IPS DF 6.9 (cell line): ENCODE data around the gene PEF1.

Experiments
- DNase-seq: peaks from one replicate; pipeline ENCODE4 v3.0.0-alpha.2; 2013; ENCODE audit warnings: low read depth, low spot score
- H3K27ac ChIP-seq: one replicate; pipeline ENCODE4 v1.5.1; 2013; ENCODE audit warnings: low read length, control low read depth
- H3K27me3 ChIP-seq: 2 replicates; pipeline ENCODE4 v1.6.1; 2013; ENCODE audit warnings: mild to moderate bottlenecking, low read length; ENCODE audit not compliant: control insufficient read depth, insufficient read depth
- H3K36me3 ChIP-seq: 2 replicates; pipeline ENCODE4 v1.6.1; 2013; ENCODE audit warnings: low read length; ENCODE audit not compliant: control insufficient read depth, insufficient read depth
- H3K4me1 ChIP-seq: 2 replicates; pipeline ENCODE4 v1.6.1; 2013; ENCODE audit warnings: low read length; ENCODE audit not compliant: control insufficient read depth, insufficient read depth
- H3K4me3 ChIP-seq: 2 replicates; pipeline ENCODE4 v1.5.1; 2013; ENCODE audit warnings: mild to moderate bottlenecking, low read length
- H3K9me3 ChIP-seq: 2 replicates; pipeline ENCODE4 v1.6.1; 2013; ENCODE audit warnings: low read length, inconsistent platforms; ENCODE audit not compliant: control insufficient read depth, insufficient read depth
- WGBS: extraction: QIAGEN DNeasy Blood & Tissue Kit; methylation state at CpG from one replicate; pipeline ENCODE4 v1.1.7; 2013; ENCODE audit warnings: mixed read lengths, missing lambda C conversion rate; ENCODE audit not compliant: insufficient read length, insufficient coverage; 5-methylcytosine and 5-hydroxymethylcytosine counted together

Gene PEF1

DNA sequence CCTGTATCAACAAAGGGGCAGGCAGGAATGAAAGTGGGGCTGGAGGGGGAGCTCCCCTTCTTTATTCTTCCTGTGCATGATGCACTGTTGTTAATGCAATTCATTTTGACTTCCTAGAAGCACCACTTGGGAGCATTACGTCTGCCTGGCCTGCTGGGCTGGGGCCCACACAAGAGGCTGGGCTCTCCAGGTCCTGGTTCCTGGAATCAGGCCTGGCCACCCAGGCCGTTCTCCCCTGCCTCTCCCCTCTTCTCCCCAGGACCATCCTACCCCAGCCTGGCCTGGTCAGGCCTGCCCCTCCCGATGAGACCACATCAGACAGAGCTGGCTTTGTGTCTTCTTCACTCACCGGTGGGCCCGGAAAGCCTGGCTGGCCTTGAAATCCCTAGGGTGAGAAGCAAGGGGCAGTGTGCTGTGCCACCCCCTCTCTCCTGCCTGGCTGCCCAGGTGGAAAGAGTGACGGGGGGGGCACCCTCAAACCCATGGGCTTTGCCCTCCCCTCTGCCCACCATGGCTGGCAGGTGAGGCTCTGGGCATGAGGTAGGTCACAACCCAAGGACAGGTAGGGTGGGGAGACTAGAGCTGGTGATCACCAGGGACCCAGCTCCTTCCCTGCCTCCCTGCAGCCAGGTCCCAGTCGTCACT is 20.7 kb upstream of the PEF1 start:
- H3K4me3 ChIP-seq: no peak overlapping the region
- no peak for DNase-seq
- peaks cover 1% of the 10 kb centered on the region; the same call in 1 of the 2 replicates for H3K4me1 ChIP-seq
- no peaks in the 10 kb centered on the region for H3K36me3 ChIP-seq
- H3K27ac ChIP-seq: no peak overlapping the region
- no peaks in the 10 kb centered on the region; the same call in 1 of the 2 replicates for H3K27me3 ChIP-seq
- H3K9me3 ChIP-seq: no peaks in the 10 kb centered on the region
- no CpG with 5 or more reads among the region's 7 CpGs for WGBS

DNA sequence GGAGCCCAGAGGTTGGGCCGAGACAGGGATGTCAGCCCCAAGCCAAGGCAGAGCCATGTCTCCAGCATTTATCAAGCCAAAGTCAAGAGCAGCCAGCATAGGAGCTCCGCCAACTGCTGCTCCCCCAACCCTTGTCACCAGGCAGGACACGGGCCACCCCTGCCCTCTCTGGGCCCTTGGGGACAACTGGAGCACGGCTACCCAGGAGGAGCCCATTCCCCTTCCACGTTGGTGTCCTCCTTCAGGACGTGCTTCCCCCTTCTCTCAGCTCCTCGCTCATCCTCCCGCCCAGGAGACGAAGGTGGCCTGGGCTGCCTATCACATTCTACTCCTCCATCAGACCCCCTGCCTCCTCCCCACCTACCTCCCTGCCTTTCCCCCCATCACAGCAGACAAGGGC is 19.9 kb upstream of the PEF1 start:
- Histone ChIP-seq H3K27ac (no peak overlapping the region), H3K27me3 (no peaks in the 10 kb centered on the region; the same call in 1 of the 2 replicates), H3K4me3 (no peak overlapping the region), H3K4me1 (peaks cover under 1% of the 10 kb centered on the region; the same call in 1 of the 2 replicates), H3K36me3 (no peaks in the 10 kb centered on the region), H3K9me3 (no peaks in the 10 kb centered on the region)
- DNase-seq: no peak
- WGBS: no CpG with 5 or more reads among the region's 9 CpGs

- Histone ChIP-seq H3K4me3 (no peak overlapping the region), H3K27me3 (no peaks in the 10 kb centered on the region; the same call in 1 of the 2 replicates), H3K9me3 (no peaks in the 10 kb centered on the region), H3K36me3 (no peaks in the 10 kb centered on the region), H3K27ac (no peak overlapping the region), H3K4me1 (no peaks in the 10 kb centered on the region; the same call in 1 of the 2 replicates)
- WGBS: no CpG with 5 or more reads among the region's 9 CpGs
- no peak for DNase-seq
Observed at GRCh38 chr1:31663622-31664452, 19.2 kb upstream of the PEF1 start.

- Histone ChIP-seq H3K27me3 (no peaks in the 10 kb centered on the region; the same call in 1 of the 2 replicates), H3K27ac (no peak overlapping the region), H3K4me3 (no peak overlapping the region), H3K36me3 (no peaks in the 10 kb centered on the region), H3K9me3 (no peaks in the 10 kb centered on the region), H3K4me1 (no peaks in the 10 kb centered on the region; the same call in 1 of the 2 replicates)
- no peak for DNase-seq
- WGBS: no CpG with 5 or more reads among the region's 12 CpGs
Observed at GRCh38 chr1:31662463-31662862, 17.8 kb upstream of the PEF1 start.

DNA sequence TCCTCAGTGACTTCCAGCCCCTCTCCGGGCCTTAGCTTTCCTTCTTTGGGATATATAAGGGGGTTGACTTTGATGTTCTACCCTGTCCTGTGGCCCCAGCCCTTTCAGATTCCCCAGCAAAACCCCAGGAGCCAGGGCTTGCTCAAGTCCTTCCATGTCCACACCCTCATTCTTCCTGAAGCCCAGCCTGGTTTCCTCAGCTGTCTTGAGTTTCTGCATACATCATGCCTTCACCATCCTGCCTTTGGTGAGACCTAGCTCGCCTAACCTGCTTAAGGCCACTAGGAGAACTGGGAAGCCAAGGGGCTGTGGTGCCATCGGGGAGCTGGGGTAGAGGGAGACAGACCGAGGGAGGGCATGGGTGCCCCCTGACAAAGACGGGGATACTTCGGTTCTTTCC is 17.2 kb upstream of the PEF1 start:
- H3K27ac ChIP-seq: no peak overlapping the region

GRCh38 chr1:31660871-31661455 is 16.3 kb upstream of the PEF1 start:
- no CpG with 5 or more reads among the region's 4 CpGs for WGBS
- Histone ChIP-seq H3K27ac (no peak overlapping the region), H3K4me3 (no peak overlapping the region), H3K36me3 (no peaks in the 10 kb centered on the region), H3K27me3 (no peaks in the 10 kb centered on the region; the same call in 1 of the 2 replicates), H3K9me3 (no peaks in the 10 kb centered on the region), H3K4me1 (no peaks in the 10 kb centered on the region; the same call in 1 of the 2 replicates)
- DNase-seq: no peak

More for the DNA sequence above, 17.2 kb upstream of the PEF1 start:
- no peak overlapping the region for H3K4me3 ChIP-seq
- no peaks in the 10 kb centered on the region for H3K36me3 ChIP-seq
- no peaks in the 10 kb centered on the region; the same call in 1 of the 2 replicates for H3K27me3 ChIP-seq
- no peaks in the 10 kb centered on the region; the same call in 1 of the 2 replicates for H3K4me1 ChIP-seq
- no peaks in the 10 kb centered on the region for H3K9me3 ChIP-seq
- no peak for DNase-seq
- no CpG with 5 or more reads among the region's 6 CpGs for WGBS

DNA sequence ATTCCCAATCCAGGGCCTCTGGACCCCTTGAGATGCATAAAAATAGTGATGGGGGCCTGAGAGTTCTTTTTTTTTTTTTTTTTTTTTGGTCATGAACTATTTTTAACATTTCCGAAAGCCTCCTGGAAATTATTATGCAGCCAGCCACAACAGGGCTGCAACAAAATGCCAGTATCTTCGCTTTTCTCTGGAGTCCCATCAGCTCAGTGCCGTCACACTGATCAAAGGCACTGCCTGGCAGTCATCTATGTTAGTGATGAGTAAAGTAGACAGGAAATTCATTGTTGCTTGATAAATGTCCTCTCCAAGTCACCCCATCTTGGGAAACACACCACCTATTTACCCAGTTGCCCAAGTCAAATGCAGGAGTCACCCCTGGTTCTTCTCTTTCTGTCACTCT is 15.2 kb upstream of the PEF1 start:
- H3K36me3 ChIP-seq: no peaks in the 10 kb centered on the region
- no peak overlapping the region for H3K27ac ChIP-seq
- no CpG with 5 or more reads among the region's 3 CpGs for WGBS
- H3K27me3 ChIP-seq: no peaks in the 10 kb centered on the region; the same call in 1 of the 2 replicates
- no peak for DNase-seq
- no peak overlapping the region for H3K4me3 ChIP-seq
- no peaks in the 10 kb centered on the region for H3K9me3 ChIP-seq
- no peaks in the 10 kb centered on the region; the same call in 1 of the 2 replicates for H3K4me1 ChIP-seq

DNA sequence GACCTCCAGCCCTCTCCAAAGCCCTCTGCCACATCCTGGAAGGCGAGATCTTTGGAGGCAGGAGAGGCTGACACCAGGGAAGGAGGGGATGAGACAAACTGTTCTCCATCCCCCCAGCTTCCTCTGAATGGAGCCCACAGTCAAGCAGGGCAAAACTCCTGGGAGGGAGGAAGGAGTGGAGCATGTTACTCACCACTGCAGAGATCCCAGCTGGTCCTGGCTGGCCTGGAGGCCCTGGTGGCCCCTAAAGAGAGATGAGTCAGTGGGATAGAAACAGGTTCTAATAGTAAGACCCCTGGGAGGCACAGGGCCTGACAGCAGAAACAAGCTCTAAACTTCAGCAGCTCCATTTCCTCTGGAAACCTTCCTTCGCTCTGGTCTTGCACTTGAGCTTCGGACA is 14.0 kb upstream of the PEF1 start:
- H3K9me3 ChIP-seq: no peaks in the 10 kb centered on the region
- no peaks in the 10 kb centered on the region for H3K36me3 ChIP-seq
- no peak for DNase-seq
- no CpG with 5 or more reads among the region's 3 CpGs for WGBS
- no peaks in the 10 kb centered on the region; the same call in 1 of the 2 replicates for H3K27me3 ChIP-seq
- H3K4me1 ChIP-seq: no peaks in the 10 kb centered on the region; the same call in 1 of the 2 replicates
- H3K27ac ChIP-seq: no peak overlapping the region
- no peak overlapping the region for H3K4me3 ChIP-seq

GRCh38 chr1:31657972-31658510 is 13.4 kb upstream of the PEF1 start:
- Histone ChIP-seq H3K27ac (no peak overlapping the region), H3K27me3 (no peaks in the 10 kb centered on the region; the same call in 1 of the 2 replicates), H3K4me1 (no peaks in the 10 kb centered on the region), H3K9me3 (no peaks in the 10 kb centered on the region), H3K4me3 (no peak overlapping the region), H3K36me3 (no peaks in the 10 kb centered on the region)
- no peak for DNase-seq
- no CpG with 5 or more reads among the region's 12 CpGs for WGBS
